Spleen (tissue), 11 donors: ENCODE data around the gene TNN. TPM values are rescaled to one million over a fixed set of nuclear protein-coding genes. Genes with fewer than 3 reads are reported as not detected.

ENCODE experiments used
- DNase-seq: peaks from one replicate; pipeline ENCODE4 v3.0.0-alpha.2; 2020
- H3K27ac ChIP-seq, 8 donors: fragments of 200-600 bp; sonication (generic) in 7 of 8; 1 replicate in 4 of 8; 2 replicates in 4 of 8; pipeline versions ENCODE4 v1.5.0 to v1.8.0; 2016 to 2021; ENCODE audit warnings: inconsistent platforms in 4 of 8, mild to moderate bottlenecking in 4 of 8, moderate library complexity in 1 of 8
- H3K27me3 ChIP-seq, 7 donors: fragments of 200-600 bp; sonication (generic) in 6 of 7; replicated peaks in 1 of 7; 1 replicate in 4 of 7; 2 replicates in 3 of 7; pipeline versions ENCODE4 v1.5.0 to v1.8.0; 2016 to 2021; ENCODE audit warnings: inconsistent platforms in 3 of 7, mild to moderate bottlenecking in 1 of 7
- H3K36me3 ChIP-seq, 6 donors: fragments of 200-600 bp; sonication (generic) in 5 of 6; 1 replicate in 4 of 6; 2 replicates in 2 of 6; pipeline versions ENCODE4 v1.5.0 to v1.8.0; 2016 to 2021; ENCODE audit warnings: inconsistent platforms in 2 of 6
- H3K4me1 ChIP-seq, 6 donors: fragments of 200-600 bp; sonication (generic) in 5 of 6; 1 replicate in 3 of 6; 2 replicates in 3 of 6; pipeline versions ENCODE4 v1.5.0 to v1.8.0; 2016 to 2021; ENCODE audit warnings: inconsistent platforms in 3 of 6
- H3K4me3 ChIP-seq, 8 donors: fragments of 200-600 bp; sonication (generic) in 7 of 8; 1 replicate in 4 of 8; 2 replicates in 4 of 8; pipeline versions ENCODE4 v1.5.0 to v1.8.0; 2016 to 2021; ENCODE audit warnings: inconsistent platforms in 4 of 8, mild to moderate bottlenecking in 4 of 8, moderate library complexity in 2 of 8
- H3K9me3 ChIP-seq, 8 donors: fragments of 200-600 bp; sonication (generic) in 7 of 8; 1 replicate in 4 of 8; 2 replicates in 4 of 8; pipeline versions ENCODE4 v1.5.0 to v1.8.0; 2016 to 2021; ENCODE audit warnings: inconsistent platforms in 4 of 8
- POLR2A ChIP-seq, 3 donors: fragments of 450-650 bp; IDR thresholded peaks; one replicate each; pipeline ENCODE4 v1.5.1; 2017; ENCODE audit warnings: antibody characterized with exemption in 3 of 3, mild to moderate bottlenecking in 1 of 3
- POLR2AphosphoS5 ChIP-seq, 3 donors: sonication (generic); formaldehyde crosslinking; IDR thresholded peaks; one replicate each; pipeline ENCODE4 v1.5.1; 2017; ENCODE audit warnings: antibody characterized with exemption in 3 of 3
- WGBS, 5 donors: extraction: QIAGEN DNeasy Blood & Tissue Kit in 3 of 5; methylation state at CpG; one replicate each; pipeline versions ENCODE4 v1.1.5 to v1.1.7; 2013 to 2018; 5-methylcytosine and 5-hydroxymethylcytosine counted together
- intact Hi-C: fragments of 100-400 bp; cut with DNase I; formaldehyde crosslinking; loops from one replicate; pipeline ENCODE4 v1.15.0; 2023; ENCODE audit warnings: low total_unique reads
- polyA plus RNA-seq, 3 donors: library from polyadenylated mRNA; stranded (reverse); fragments of 200-250 nt; gene quantifications; one replicate each; pipeline ENCODE4 v1.2.1, GENCODE V29; 2013
- total RNA-seq, 7 donors: library from RNA; depleted of rRNA in 3 of 7; stranded (reverse); fragments of >200 nt in 3 of 7; fragmentation: NEBNext Ultra II Directional in 4 of 7; extraction: Animal tissue kit (Norgen Biotek cat#: 25700) in 4 of 7; gene quantifications; one replicate each; pipeline versions ENCODE4 v1.1.0 to v1.2.1, GENCODE V29; 2016 to 2021
- TF ChIP-seq, protein P1 (sequence below), 11 experiments: fragments of 200-600 bp in 7 of 11; fragments of 450-650 bp in 4 of 11; sonication (generic) in 4 of 11; IDR thresholded peaks in 8 of 11; conservative IDR thresholded peaks in 3 of 11; 1 replicate in 7 of 11; 2 replicates in 4 of 11; pipeline versions ENCODE4 v1.4.0 to v1.8.0; 2016 to 2021; ENCODE audit warnings: antibody characterized with exemption in 11 of 11, inconsistent platforms in 4 of 11, mild to moderate bottlenecking in 1 of 11
- donor health status: healthy with polysubstance abuse.
- donor health status: DM: no; HTN: no; CAD: no; lungs with moderate emphysema.
- donor health status: DM: no; HTN: no; CAD: no.
- donor health status: Bipolar disorder and iron deficiency.
- donor health status: healthy.
- donor health status: DM: no; HTN: no; CAD: no.
- donor health status: DM: yes; HTN: yes; CAD: no.

The TNN gene
- total and polyA plus RNA-seq, 10 donors, result 0.03 to 1.3 (median 0.37) TPM

DNA sequence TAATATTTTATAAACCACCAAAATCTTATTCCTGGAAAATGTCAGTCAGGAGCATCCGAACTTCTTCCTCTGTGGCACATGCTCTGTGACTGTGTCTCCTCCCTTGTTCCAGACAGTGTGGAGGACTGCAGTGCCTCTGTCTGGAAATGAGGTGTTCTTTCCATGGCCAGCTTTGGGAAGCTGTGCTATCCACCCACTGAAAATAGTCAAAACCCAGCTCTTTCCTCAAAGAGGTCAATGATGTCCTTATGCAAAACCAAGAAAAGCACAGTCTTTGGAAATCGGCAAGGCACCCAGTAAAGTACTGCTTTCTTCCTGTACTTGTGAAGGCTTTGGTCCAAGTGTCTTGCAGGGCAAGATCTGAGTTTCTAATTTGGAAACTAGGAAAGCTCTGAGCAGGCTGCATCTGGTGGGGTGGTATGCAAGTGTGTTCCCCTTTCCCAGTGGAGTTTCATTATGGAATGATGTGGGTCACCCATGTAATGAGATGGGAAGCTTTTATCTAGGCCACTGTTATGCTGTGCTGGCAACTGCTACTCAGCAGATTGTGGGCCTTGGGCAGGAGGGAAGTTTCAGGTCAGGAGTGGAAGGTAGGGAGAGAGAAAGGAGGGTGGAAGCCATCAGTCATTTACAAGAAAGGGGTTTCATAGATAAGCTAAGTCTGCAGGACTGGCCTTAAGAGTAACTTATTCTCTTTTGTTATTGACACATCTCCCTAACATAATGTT lies 119.0 kb downstream of the TNN start:
- Histone ChIP-seq H3K27me3 (no peaks in the 10 kb centered on the region), H3K36me3 (peaks cover 0 to 68% (median 2%) of the 10 kb centered on the region in 6 donors), H3K9me3 (no peaks in the 10 kb centered on the region), H3K4me3 (peak overlapping the region in 2 of 8 donors; percentile 2 to 81), H3K27ac (peak overlapping the region in 7 of 8 donors; percentile 5 to 95 (median 89)), H3K4me1 (peaks cover 32 to 100% (median 100%) of the 10 kb centered on the region in 6 donors)
- WGBS, 5 donors, result 62 to 82% (median 70%) methylated on average over 2 of the region's 2 CpGs
- no peak for DNase-seq
- TF ChIP-seq POLR2A (IDR thresholded peaks at IDR 0.05) (no peak), POLR2AphosphoS5 (IDR thresholded peaks at IDR 0.05) (no peak)
- TF ChIP-seq, protein P1, sequence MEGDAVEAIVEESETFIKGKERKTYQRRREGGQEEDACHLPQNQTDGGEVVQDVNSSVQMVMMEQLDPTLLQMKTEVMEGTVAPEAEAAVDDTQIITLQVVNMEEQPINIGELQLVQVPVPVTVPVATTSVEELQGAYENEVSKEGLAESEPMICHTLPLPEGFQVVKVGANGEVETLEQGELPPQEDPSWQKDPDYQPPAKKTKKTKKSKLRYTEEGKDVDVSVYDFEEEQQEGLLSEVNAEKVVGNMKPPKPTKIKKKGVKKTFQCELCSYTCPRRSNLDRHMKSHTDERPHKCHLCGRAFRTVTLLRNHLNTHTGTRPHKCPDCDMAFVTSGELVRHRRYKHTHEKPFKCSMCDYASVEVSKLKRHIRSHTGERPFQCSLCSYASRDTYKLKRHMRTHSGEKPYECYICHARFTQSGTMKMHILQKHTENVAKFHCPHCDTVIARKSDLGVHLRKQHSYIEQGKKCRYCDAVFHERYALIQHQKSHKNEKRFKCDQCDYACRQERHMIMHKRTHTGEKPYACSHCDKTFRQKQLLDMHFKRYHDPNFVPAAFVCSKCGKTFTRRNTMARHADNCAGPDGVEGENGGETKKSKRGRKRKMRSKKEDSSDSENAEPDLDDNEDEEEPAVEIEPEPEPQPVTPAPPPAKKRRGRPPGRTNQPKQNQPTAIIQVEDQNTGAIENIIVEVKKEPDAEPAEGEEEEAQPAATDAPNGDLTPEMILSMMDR (IDR thresholded peaks at IDR 0.05 in 8 of 11, conservative IDR thresholded peaks at IDR 0.05 in 3 of 11), result no peak
- intact Hi-C loops, result no loop called here

DNA sequence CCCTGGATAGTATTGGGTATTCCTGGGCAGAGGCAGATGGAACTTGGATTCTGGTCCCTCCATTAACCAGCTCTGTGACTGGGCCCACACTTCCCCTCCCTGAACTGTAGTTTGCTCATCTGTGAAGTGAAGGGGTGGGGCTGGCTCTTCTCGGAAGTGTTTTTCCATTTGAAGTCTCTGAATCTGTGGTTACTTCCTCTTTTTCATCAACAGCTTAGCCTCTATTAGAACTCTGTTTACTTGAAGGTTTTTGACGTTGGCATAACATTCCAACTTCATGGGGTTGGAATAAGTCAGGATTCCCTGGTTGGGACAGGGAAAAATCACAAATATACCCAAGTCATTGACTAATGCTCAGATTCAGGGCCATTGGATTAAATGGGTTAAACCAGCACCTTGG lies 121.3 kb downstream of the TNN start:
- intact Hi-C loops, result no loop called here
- H3K4me3 ChIP-seq, result peak overlapping the region in 5 of 8 donors; percentile 13 to 81 (median 68)
- 11 to 34% (median 19%) methylated on average over 2 of the region's 2 CpGs for WGBS, 5 donors
- H3K4me1 ChIP-seq, result peaks cover 37 to 90% (median 87%) of the 10 kb centered on the region in 6 donors
- no peaks in the 10 kb centered on the region for H3K27me3 ChIP-seq
- peak; percentile 86 for DNase-seq
- peak overlapping the region; percentile 68 to 95 (median 89) for H3K27ac ChIP-seq
- H3K36me3 ChIP-seq, result peaks cover 0 to 45% (median 0%) of the 10 kb centered on the region in 6 donors
- TF ChIP-seq POLR2A (IDR thresholded peaks at IDR 0.05) (no peak), POLR2AphosphoS5 (IDR thresholded peaks at IDR 0.05) (peak in 1 of 3 donors; percentile 65)
- H3K9me3 ChIP-seq, result no peaks in the 10 kb centered on the region

DNA sequence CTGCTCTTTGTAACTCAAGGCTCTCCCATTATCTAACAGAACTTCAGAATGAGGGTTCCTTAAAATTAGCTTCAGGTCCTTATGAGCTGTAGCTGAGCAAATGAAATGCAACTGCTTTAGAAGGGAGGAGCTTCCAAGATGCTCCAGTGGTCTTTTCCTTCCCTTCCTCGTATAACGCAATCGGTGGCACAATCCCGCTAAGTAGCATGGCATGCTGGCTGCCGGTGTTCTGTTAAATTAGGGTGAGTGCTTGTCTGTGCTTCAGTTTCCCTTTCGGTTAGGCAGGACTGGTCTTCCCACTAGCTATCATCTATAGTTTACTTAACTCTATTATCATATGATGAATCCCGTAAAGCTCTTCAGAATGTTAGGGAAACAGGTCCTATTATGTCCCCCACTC lies 124.0 kb downstream of the TNN start:
- peaks cover 37 to 89% (median 77%) of the 10 kb centered on the region in 6 donors for H3K4me1 ChIP-seq
- no peak for DNase-seq
- TF ChIP-seq POLR2A (IDR thresholded peaks at IDR 0.05), result no peak
- TF ChIP-seq, protein P1 (IDR thresholded peaks at IDR 0.05 in 8 of 11, conservative IDR thresholded peaks at IDR 0.05 in 3 of 11), result no peak
- TF ChIP-seq POLR2AphosphoS5 (IDR thresholded peaks at IDR 0.05), result peak in 1 of 3 donors; percentile 60
- no peaks in the 10 kb centered on the region for H3K27me3 ChIP-seq
- peak overlapping the region; percentile 81 to 95 (median 89) for H3K27ac ChIP-seq
- H3K4me3 ChIP-seq, result peak overlapping the region; percentile 55 to 81 (median 70)
- intact Hi-C loops, result no loop called here
- WGBS, 5 donors, result 0 to 1% (median 0%) methylated on average over 7 of the region's 7 CpGs
- no peaks in the 10 kb centered on the region for H3K9me3 ChIP-seq
- H3K36me3 ChIP-seq, result peaks cover 0 to 21% (median 0%) of the 10 kb centered on the region in 6 donors

DNA sequence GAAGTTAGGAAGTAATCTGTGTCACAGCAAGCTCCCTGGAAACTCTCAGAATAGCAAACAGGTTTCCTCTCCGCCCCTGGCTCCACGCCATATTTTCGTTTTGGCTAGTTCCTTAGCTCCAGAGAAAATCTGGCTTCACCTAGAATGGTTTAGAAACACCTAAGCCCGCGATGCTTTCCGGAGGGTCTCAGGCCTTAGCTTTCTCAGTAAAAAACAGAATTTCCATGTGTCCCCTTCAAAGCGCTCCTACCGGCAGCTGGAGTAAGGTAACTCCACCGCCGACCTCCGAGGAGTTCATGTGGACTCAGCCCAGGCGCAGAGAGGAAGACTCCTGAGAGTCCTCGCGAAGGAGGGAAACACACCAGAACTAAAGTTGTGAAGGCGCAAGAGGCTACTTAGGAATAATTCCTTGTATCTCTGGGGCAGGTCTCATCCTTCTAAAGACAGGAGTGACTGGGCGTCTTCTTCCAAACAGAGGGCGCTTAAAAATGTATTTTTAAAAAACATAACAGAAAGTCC lies 124.5 kb downstream of the TNN start:
- intact Hi-C loops, result no loop called here
- Histone ChIP-seq H3K4me1 (peaks cover 37 to 89% (median 75%) of the 10 kb centered on the region in 6 donors), H3K36me3 (peaks cover 0 to 16% (median 0%) of the 10 kb centered on the region in 6 donors), H3K4me3 (peak overlapping the region; percentile 55 to 81 (median 70)), H3K27me3 (no peaks in the 10 kb centered on the region), H3K9me3 (no peaks in the 10 kb centered on the region), H3K27ac (peak overlapping the region; percentile 81 to 95 (median 89))
- WGBS, 5 donors, result 0 to 1% (median 0%) methylated on average over 17 of the region's 17 CpGs
- peak; percentile 82 for DNase-seq
- TF ChIP-seq POLR2AphosphoS5 (IDR thresholded peaks at IDR 0.05) (no peak), POLR2A (IDR thresholded peaks at IDR 0.05) (no peak)
- TF ChIP-seq, protein P1 (IDR thresholded peaks at IDR 0.05 in 8 of 11, conservative IDR thresholded peaks at IDR 0.05 in 3 of 11), result peak in 1 of 11 experiments; percentile 0
